H9 (cell line): ENCODE results near the gene PUM1. TPM values are rescaled to one million over a fixed set of nuclear protein-coding genes. Genes with fewer than 3 reads are reported as not detected.

Source experiments
- DNase-seq: peaks from one replicate; pipeline ENCODE4 v3.0.0-alpha.2; 2017
- H2AFZ ChIP-seq: one replicate; pipeline ENCODE4 v1.6.1; 2013; ENCODE audit warnings: mild to moderate bottlenecking, low read length, control low read depth, moderate library complexity
- H2AK5ac ChIP-seq: 2 replicates; pipeline ENCODE4 v1.6.1; 2013; ENCODE audit warnings: low read length, control low read depth, mixed read lengths; ENCODE audit not compliant: insufficient read length
- H2BK120ac ChIP-seq: one replicate; pipeline ENCODE4 v1.6.1; 2013; ENCODE audit warnings: low read depth, mild to moderate bottlenecking, low read length, control low read depth, inconsistent platforms; ENCODE audit not compliant: poor library complexity, severe bottlenecking
- H2BK12ac ChIP-seq: 2 replicates; pipeline ENCODE4 v1.6.1; 2013; ENCODE audit warnings: low read length, control low read depth, mixed read lengths, low read depth; ENCODE audit not compliant: insufficient read length
- H2BK15ac ChIP-seq: 2 replicates; pipeline ENCODE4 v1.6.1; 2013; ENCODE audit warnings: low read depth, low read length, control low read depth
- H2BK20ac ChIP-seq: one replicate; pipeline ENCODE4 v1.6.1; 2013; ENCODE audit warnings: low read depth, mild to moderate bottlenecking, low read length, control low read depth, inconsistent platforms; ENCODE audit not compliant: poor library complexity, severe bottlenecking
- H2BK5ac ChIP-seq: 2 replicates; pipeline ENCODE4 v1.6.1; 2013; ENCODE audit warnings: low read length, control low read depth, mixed read lengths; ENCODE audit not compliant: insufficient read length
- H3K14ac ChIP-seq: 2 replicates; pipeline ENCODE4 v1.6.1; 2013; ENCODE audit warnings: low read length, control low read depth; ENCODE audit not compliant: insufficient read depth
- H3K18ac ChIP-seq: 2 replicates; pipeline ENCODE4 v1.6.1; 2013; ENCODE audit warnings: low read depth, mild to moderate bottlenecking, mixed read lengths, low read length, control low read depth; ENCODE audit not compliant: insufficient read length
- H3K23ac ChIP-seq: 2 replicates; pipeline ENCODE4 v1.6.1; 2013; ENCODE audit warnings: low read length, control low read depth, mixed read lengths, low read depth; ENCODE audit not compliant: insufficient read length
- H3K23me2 ChIP-seq: 2 replicates; pipeline ENCODE4 v1.6.1; 2013; ENCODE audit warnings: low read depth, mild to moderate bottlenecking, mixed read lengths, low read length, control low read depth; ENCODE audit not compliant: insufficient read length, poor library complexity, severe bottlenecking
- H3K27ac ChIP-seq: 2 replicates; pipeline ENCODE4 v1.5.1; 2013; ENCODE audit warnings: low read length, control low read depth, mixed read lengths, low read depth; ENCODE audit not compliant: insufficient read length
- H3K27me3 ChIP-seq: 2 replicates; pipeline ENCODE4 v1.6.1; 2013; ENCODE audit warnings: low read length, control low read depth, inconsistent platforms; ENCODE audit not compliant: insufficient read depth
- H3K4ac ChIP-seq: 2 replicates; pipeline ENCODE4 v1.6.1; 2013; ENCODE audit warnings: low read depth, mild to moderate bottlenecking, control low read depth, inconsistent platforms, low read length, moderate library complexity
- H3K4me1 ChIP-seq: 2 replicates; pipeline ENCODE4 v1.6.1; 2013; ENCODE audit warnings: low read length, control low read depth, inconsistent platforms; ENCODE audit not compliant: insufficient read depth
- H3K4me2 ChIP-seq: 2 replicates; pipeline ENCODE4 v1.6.1; 2013; ENCODE audit warnings: low read length, control low read depth, mixed read lengths; ENCODE audit not compliant: insufficient read length, insufficient read depth
- H3K56ac ChIP-seq: 2 replicates; pipeline ENCODE4 v1.6.1; 2013; ENCODE audit warnings: low read depth, mild to moderate bottlenecking, mixed read lengths, low read length, control low read depth; ENCODE audit not compliant: insufficient read length
- H3K79me1 ChIP-seq: 2 replicates; pipeline ENCODE4 v1.6.1; 2013; ENCODE audit warnings: low read depth, mild to moderate bottlenecking, moderate library complexity, low read length, control low read depth, inconsistent platforms; ENCODE audit not compliant: insufficient read depth, poor library complexity, severe bottlenecking
- H3K79me2 ChIP-seq: 2 replicates; pipeline ENCODE4 v1.6.1; 2013; ENCODE audit warnings: low read length, control low read depth, inconsistent platforms; ENCODE audit not compliant: insufficient read depth
- H3K9ac ChIP-seq: 2 replicates; pipeline ENCODE4 v1.6.1; 2013; ENCODE audit warnings: low read length, control low read depth, mixed read lengths; ENCODE audit not compliant: insufficient read length; ENCODE audit errors: extremely low read depth
- H3K9me3 ChIP-seq: one replicate; pipeline ENCODE4 v1.6.1; 2013; ENCODE audit warnings: low read depth, low read length, inconsistent platforms; ENCODE audit not compliant: control insufficient read depth
- H3T11ph ChIP-seq: one replicate; pipeline ENCODE4 v1.6.1; 2013; ENCODE audit warnings: mild to moderate bottlenecking, low read length, control low read depth, inconsistent platforms
- H4K20me1 ChIP-seq: one replicate; pipeline ENCODE4 v1.6.1; 2013; ENCODE audit not compliant: control insufficient read depth, insufficient read length, insufficient read depth
- H4K5ac ChIP-seq: 2 replicates; pipeline ENCODE4 v1.6.1; 2013; ENCODE audit warnings: low read depth, mild to moderate bottlenecking, mixed read lengths, low read length, control low read depth; ENCODE audit not compliant: insufficient read length
- H4K8ac ChIP-seq: replicated peaks from 2 replicates; pipeline ENCODE4 v1.6.1; 2013; ENCODE audit warnings: low read length, control low read depth, mixed read lengths, low read depth; ENCODE audit not compliant: insufficient read length
- H4K91ac ChIP-seq: 2 replicates; pipeline ENCODE4 v1.6.1; 2013; ENCODE audit warnings: low read depth, mild to moderate bottlenecking, moderate library complexity, mixed read lengths, low read length, control low read depth; ENCODE audit not compliant: insufficient read length
- H3K27ac Mint-ChIP-seq, 3 experiments: 2 replicates in 2 of 3; 3 replicates in 1 of 3; pipeline ENCODE4 v1.8.0; 2020 to 2021; ENCODE audit warnings: mixed read lengths in 3 of 3, mild to moderate bottlenecking in 1 of 3, moderate library complexity in 1 of 3
- H3K27me3 Mint-ChIP-seq: 2 replicates; pipeline ENCODE4 v1.8.0; 2021; ENCODE audit warnings: low read depth, mild to moderate bottlenecking, moderate library complexity, mixed read lengths
- H3K36me3 Mint-ChIP-seq, 3 experiments: 2 replicates in 2 of 3; 3 replicates in 1 of 3; pipeline ENCODE4 v1.8.0; 2020 to 2021; ENCODE audit warnings: low read depth in 3 of 3, mixed read lengths in 3 of 3; ENCODE audit not compliant: insufficient read depth in 1 of 3
- H3K4me1 Mint-ChIP-seq, 2 experiments: 2 replicates each; pipeline ENCODE4 v1.8.0; 2020; ENCODE audit warnings: mixed read lengths in 2 of 2
- H3K4me3 Mint-ChIP-seq, 2 experiments: 2 replicates in 1 of 2; 3 replicates in 1 of 2; pipeline ENCODE4 v1.8.0; 2020 to 2021; ENCODE audit warnings: mild to moderate bottlenecking in 2 of 2, mixed read lengths in 2 of 2, moderate library complexity in 1 of 2
- H3K9me3 Mint-ChIP-seq, 2 experiments: 2 replicates in 1 of 2; 3 replicates in 1 of 2; pipeline ENCODE4 v1.8.0; 2020; ENCODE audit warnings: mild to moderate bottlenecking in 2 of 2, mixed read lengths in 2 of 2, moderate library complexity in 1 of 2
- CTCF ChIP-seq: fragments of 200-600 bp; sonication (generic); conservative IDR thresholded peaks from 3 replicates; pipeline ENCODE4 v1.8.0; 2021; ENCODE audit warnings: antibody characterized with exemption, mild to moderate bottlenecking
- WGBS: extraction: QIAGEN DNeasy Blood & Tissue Kit; methylation state at CpG from one replicate; pipeline ENCODE4 v1.1.7; 2013; ENCODE audit warnings: missing lambda C conversion rate, low lambda C conversion rate, mixed read lengths; ENCODE audit not compliant: insufficient read length; ENCODE audit errors: extremely low coverage; 5-methylcytosine and 5-hydroxymethylcytosine counted together
- total RNA-seq: library from RNA; stranded (reverse); gene quantifications from 2 replicates; pipeline ENCODE4 v1.2.1, GENCODE V29; 2021

PUM1 gene
- total RNA-seq, 1 experiment from 2014 or later, result 164 TPM

- no peak overlapping the region for H2BK120ac ChIP-seq
- H2AFZ ChIP-seq, result no peak overlapping the region
- no peaks in the 10 kb centered on the region for H3K27me3 ChIP-seq
- no peak overlapping the region for H2BK15ac ChIP-seq
- H2BK12ac ChIP-seq, result no peak overlapping the region
- no peaks in the 10 kb centered on the region for H4K20me1 ChIP-seq
- H3K4ac ChIP-seq, result no peak overlapping the region
- Mint-ChIP-seq H3K4me1 (peaks cover 2 to 3% of the 10 kb centered on the region in 2 experiments), H3K9me3 (no peaks in the 10 kb centered on the region), H3K27ac (no peak overlapping the region), H3K4me3 (no peak overlapping the region), H3K36me3 (no peaks in the 10 kb centered on the region), H3K27me3 (no peaks in the 10 kb centered on the region; the same call in 1 of the 2 replicates)
- H3K9me3 ChIP-seq, result no peaks in the 10 kb centered on the region
- H4K5ac ChIP-seq, result no peak overlapping the region
- no peak overlapping the region for H4K91ac ChIP-seq
- H3K18ac ChIP-seq, result no peak overlapping the region
- no peak overlapping the region for H3K56ac ChIP-seq
- H3K79me1 ChIP-seq, result no peaks in the 10 kb centered on the region
- H3K79me2 ChIP-seq, result no peaks in the 10 kb centered on the region
- no peak for TF ChIP-seq CTCF
- H3K4me1 ChIP-seq, result no peaks in the 10 kb centered on the region
- H3K27ac ChIP-seq, result no peak overlapping the region
- no peak overlapping the region for H2BK20ac ChIP-seq
- WGBS, result no CpG with 5 or more reads among the region's 16 CpGs
- no peak overlapping the region for H2AK5ac ChIP-seq
- H3T11ph ChIP-seq, result no peak overlapping the region
- H3K23me2 ChIP-seq, result no peaks in the 10 kb centered on the region
- no peak overlapping the region for H3K4me2 ChIP-seq
- H3K23ac ChIP-seq, result no peak overlapping the region
- H4K8ac ChIP-seq, result no peak overlapping the region
- H2BK5ac ChIP-seq, result no peak overlapping the region
- no peak overlapping the region for H3K14ac ChIP-seq
- no peak overlapping the region for H3K9ac ChIP-seq
- DNase-seq, result no peak
Measured at GRCh38 chr1:31084782-31085569, 19.5 kb upstream of the PUM1 start.
